RPMI8226 (cell line): Measurements from ENCODE around the gene MOBP.

Source experiments
- DNase-seq: peaks from one replicate; pipeline ENCODE4 v3.0.0-alpha.2; 2015

MOBP gene

GRCh38 chr3:39501059-39501458 lies 33.6 kb downstream of the MOBP start:
- no peak for DNase-seq

- DNase-seq = no peak
These were observed 34.7 kb downstream of the MOBP start for GRCh38 chr3:39501968-39502837.

GRCh38 chr3:39502838-39503145 lies 35.3 kb downstream of the MOBP start:
- no peak for DNase-seq

- DNase-seq = no peak
These were observed 38.6 kb downstream of the MOBP start for GRCh38 chr3:39505866-39506742.

- no peak for DNase-seq
These were observed 39.4 kb downstream of the MOBP start for GRCh38 chr3:39506863-39507262.

- no peak for DNase-seq
These were observed 46.4 kb downstream of the MOBP start for GRCh38 chr3:39513791-39514369.

GRCh38 chr3:39515681-39516441 lies 48.4 kb downstream of the MOBP start:
- DNase-seq = no peak

GRCh38 chr3:39519103-39519502 lies 51.6 kb downstream of the MOBP start:
- no peak for DNase-seq

GRCh38 chr3:39519554-39520288 lies 52.2 kb downstream of the MOBP start:
- no peak for DNase-seq

GRCh38 chr3:39521456-39521855 lies 54.0 kb downstream of the MOBP start:
- no peak for DNase-seq

GRCh38 chr3:39524107-39524506 lies 56.6 kb downstream of the MOBP start:
- no peak for DNase-seq

GRCh38 chr3:39528844-39529243 lies 61.4 kb downstream of the MOBP start:
- DNase-seq = no peak

GRCh38 chr3:39529577-39529976 lies 62.1 kb downstream of the MOBP start:
- no peak for DNase-seq

GRCh38 chr3:39531066-39531465 lies 63.6 kb downstream of the MOBP start:
- no peak for DNase-seq

- no peak for DNase-seq
These were observed 64.2 kb downstream of the MOBP start for GRCh38 chr3:39531665-39532064.

- no peak for DNase-seq
These were observed 65.3 kb downstream of the MOBP start for GRCh38 chr3:39532777-39533176.

GRCh38 chr3:39533226-39533625 lies 65.7 kb downstream of the MOBP start:
- no peak for DNase-seq

- no peak for DNase-seq
These were observed 72.9 kb downstream of the MOBP start for GRCh38 chr3:39540162-39540921.

- DNase-seq = no peak
These were observed 74.0 kb downstream of the MOBP start for GRCh38 chr3:39541442-39541841.

- no peak for DNase-seq
These were observed 74.4 kb downstream of the MOBP start for GRCh38 chr3:39541917-39542329.

- DNase-seq = no peak
These were observed 75.1 kb downstream of the MOBP start for GRCh38 chr3:39542588-39542988.
